IPS DF 4.7 (cell line): ENCODE results near the gene PRR19.
"Not testable (repeated sequence)": the region's sequence is repeated elsewhere in the genome, so short reads cannot be mapped to it uniquely, and the experiment has no call there.

ENCODE experiments used
- DNase-seq: peaks from one replicate; pipeline ENCODE4 v3.0.0-alpha.2; 2013; ENCODE audit warnings: low spot score; ENCODE audit errors: extremely low read depth

The PRR19 gene

DNA sequence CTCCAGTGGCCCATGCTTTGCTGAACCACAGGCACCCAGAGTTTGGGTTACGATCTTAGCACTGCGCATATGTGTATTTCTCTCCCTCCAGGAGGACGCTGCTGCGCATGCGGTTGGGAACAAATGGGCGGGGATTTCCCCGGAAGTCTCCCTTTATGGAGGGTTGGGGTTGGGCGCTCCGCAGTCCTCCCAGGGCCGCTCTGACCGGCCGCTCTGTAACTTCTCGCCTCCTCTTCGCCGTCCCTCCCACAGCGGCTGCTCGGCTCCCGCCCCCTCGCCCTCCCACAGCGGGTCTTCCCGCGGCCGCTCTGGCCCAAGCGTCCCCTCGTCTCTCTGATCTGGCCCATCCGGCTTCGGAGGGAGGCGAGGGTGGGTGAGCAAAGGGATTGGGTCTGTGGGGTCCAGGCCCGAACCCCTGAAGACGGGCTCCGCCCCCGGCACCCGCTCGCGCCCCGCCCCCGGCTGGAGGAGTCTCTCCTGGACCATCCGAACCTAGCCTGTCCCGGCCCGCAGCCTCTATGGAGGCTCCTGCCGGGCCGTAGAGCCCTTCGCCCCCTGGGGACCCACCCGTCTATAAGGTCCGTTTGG is 23.5 kb downstream of the PRR19 start, which contains the start of gene MEGF8:
TSS of gene MEGF8 (plus strand) at position 328 of the 588 bp plus-strand sequence. CDS start 609 bp downstream, outside the sequence.
- DNase-seq = peak; percentile 98

DNA sequence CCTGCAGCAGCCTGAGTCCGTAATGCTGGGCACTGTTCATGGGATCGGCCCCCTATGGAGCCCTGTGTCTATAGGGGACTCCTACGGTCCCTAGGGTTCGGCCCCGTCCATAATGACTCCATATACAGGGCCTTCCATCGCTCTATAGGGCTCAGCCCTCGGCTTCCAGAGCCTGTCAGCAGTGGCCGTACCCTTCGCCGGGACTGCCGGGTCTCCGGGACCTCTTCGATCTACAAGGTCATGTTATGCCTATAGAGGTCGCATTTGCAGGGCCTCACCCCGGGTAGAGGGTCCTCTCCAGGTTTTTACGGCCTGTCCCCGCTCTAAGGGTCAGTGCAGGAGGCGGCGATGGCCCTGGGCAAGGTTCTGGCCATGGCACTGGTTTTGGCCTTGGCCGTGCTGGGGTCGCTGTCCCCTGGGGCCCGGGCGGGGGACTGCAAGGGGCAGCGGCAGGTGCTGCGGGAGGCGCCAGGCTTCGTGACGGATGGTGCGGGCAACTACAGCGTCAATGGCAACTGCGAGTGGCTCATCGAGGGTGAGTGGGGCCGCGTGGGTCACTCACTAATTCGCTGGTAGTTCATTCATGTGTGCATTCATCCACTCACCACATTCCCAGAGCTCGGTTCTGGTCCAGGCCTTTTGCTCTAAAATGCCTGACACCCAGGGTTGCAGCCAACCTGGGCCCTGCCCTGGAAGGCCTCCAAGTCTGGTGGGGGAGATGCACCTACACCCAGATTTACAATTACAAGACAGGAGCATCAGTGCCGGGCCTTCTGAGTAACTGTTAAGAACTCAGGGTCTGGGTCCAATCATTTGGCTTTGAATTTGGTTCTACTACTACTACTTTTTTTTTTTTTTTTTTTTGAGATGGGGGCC is 24.2 kb downstream of the PRR19 start:
- DNase-seq = no peak

DNA sequence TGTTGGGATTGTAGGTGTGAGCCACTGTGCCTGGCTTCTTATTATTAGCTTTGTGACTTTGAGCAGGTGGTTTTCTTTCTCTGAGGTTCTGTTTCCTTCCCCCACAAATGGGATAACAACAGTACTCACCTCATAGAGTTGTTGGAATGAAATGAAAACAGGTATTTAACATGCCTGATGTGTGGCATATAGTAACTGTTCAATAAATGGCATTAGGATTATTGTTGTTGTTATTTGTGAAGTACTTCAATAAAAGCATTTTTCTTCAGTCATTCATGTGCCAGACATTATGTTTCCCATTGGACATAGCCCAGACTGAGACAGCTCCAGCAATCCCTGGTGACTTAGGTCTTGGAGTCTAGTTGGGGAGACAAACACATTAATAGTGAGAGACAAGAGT is 25.0 kb downstream of the PRR19 start:
- no peak for DNase-seq

DNA sequence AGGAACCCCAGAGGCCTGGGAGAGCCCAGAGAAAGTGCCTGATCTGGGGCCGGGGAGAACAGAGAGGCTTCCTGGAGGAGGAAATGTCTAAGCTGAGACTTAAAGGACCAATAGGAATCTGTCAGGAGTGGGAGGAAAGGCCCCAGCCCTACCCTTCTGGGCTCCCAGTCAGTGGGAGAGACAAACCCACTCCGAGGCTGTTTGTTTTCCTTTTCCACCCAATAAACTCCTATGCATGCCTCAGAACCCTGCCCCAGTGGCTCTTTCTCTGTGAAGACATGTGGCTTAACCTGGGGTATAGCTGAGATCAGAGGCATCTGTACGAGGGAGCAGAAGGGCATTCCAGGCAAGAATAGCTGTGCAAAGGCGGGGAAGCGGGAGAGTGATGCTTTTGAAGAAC is 25.4 kb downstream of the PRR19 start:
- no peak for DNase-seq

DNA sequence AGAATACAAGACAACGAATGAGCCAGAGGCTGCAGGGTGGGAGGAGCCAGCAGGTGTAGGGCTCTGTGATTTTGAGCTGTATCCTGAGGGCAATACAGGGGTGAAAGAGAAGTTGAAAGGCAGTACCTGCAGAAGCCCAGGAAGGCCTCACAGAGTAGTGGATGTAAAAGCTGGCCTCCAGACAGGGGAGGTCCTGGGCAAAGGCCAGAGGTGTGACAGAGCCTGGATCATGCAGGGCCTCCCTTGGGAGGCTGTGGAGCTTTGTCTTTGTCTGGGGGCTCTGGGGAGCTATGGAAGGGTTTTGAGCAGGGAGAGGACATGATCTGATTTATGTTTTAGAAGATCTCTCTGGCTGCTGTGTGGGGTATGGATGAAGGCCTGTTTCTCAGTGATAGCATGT is 26.2 kb downstream of the PRR19 start:
- DNase-seq = no peak

DNA sequence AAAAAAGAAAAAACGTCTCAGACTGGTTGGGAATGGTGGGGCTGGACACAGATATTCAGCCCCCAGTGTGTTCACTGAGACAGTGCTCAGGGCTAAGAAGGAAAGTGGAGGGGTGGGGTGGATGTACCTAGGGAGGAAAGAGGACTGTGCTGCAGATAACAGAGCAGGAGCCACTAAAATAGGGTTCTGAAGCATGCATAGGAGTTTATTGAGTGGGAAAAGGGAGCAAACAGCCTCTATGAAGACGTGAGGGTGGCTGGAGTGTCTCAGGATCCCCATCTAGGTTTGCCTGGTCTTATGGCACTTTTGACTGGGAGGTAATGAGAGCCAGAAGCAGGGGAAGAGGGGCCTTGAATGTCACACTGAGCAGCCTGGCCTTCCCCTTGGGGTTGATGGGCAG is 26.9 kb downstream of the PRR19 start:
- DNase-seq = no peak

DNA sequence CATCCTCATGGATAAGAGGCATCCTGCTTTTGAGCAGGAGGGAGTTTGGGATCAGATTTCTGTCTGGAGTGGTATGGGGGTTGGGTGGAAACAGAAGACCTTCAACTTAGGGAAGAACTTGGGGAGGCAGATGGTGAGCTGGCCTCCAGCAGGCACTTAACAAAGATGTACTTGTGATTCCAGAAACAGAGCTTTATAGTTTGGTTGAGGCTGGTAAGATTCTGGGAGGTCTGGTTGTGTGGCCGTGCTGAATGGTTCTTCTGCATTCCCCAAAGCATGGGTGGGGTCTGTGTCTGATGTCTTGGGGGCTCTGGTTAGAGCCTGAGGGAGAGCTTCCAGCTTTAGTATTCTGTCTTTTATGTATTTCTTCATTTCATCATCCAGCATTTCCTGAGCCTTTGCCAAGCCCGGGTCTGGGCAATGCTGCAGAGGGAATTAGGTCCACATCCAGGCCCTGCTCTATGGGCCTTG is 28.3 kb downstream of the PRR19 start:
- no peak for DNase-seq

DNA sequence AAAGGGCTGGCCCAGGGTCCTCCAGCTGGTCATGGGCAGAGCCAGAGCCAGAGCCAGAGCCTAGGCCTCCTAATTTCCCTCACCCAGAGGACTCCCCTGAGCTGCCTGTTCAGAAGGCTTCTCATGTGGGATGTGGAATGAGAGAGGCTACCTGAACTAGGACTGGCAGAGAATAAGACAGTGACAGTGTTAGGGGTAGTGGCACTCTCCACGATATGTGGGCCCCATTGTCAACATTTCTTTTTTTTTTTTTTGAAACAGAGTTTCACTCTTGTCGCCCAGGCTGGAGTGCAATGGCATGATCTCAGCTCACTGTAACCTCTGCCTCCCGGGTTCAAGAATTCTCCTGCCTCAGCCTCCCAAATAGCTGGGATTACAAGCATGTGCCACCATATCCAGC is 29.4 kb downstream of the PRR19 start:
- not testable (repeated sequence) for DNase-seq

DNA sequence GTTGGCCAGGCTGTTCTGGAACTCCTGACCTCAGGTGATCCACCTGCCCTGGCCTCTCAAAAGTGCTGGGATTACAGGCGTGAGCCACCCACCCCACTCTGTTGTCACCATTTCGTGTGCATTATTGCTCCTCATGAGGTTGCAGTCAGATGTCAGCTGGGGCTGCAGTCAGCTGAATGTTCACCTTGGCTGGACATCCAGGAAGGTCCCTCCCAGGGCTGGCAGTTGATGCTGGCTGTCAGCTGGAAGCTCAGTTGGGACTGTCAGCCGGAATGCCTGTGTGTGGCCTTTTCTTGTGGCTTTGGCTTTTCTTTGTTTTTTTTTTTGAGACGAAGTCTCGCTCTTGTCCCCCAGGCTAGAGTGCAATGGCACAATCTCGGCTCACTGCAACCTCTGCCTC is 30.1 kb downstream of the PRR19 start:
- DNase-seq = no peak

DNA sequence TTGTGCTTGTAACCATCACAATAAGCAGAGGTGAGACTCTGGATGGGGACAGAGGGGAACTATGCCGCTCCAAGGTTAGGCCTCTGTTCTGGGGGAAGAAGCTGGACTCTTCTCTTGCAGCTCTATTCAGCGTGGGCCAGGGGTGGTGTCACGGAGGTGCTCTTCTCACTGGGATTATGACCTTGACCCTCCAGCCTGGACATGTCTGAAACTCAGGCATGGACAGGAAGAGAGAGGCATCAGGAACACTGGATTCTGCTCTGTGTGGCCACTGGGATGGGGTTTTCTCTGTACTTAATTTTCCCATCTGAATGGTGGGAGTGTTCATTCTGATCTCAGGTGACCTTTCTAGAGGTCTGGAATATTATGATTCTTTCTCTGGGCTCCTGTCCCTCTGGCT is 31.1 kb downstream of the PRR19 start:
- no peak for DNase-seq

DNA sequence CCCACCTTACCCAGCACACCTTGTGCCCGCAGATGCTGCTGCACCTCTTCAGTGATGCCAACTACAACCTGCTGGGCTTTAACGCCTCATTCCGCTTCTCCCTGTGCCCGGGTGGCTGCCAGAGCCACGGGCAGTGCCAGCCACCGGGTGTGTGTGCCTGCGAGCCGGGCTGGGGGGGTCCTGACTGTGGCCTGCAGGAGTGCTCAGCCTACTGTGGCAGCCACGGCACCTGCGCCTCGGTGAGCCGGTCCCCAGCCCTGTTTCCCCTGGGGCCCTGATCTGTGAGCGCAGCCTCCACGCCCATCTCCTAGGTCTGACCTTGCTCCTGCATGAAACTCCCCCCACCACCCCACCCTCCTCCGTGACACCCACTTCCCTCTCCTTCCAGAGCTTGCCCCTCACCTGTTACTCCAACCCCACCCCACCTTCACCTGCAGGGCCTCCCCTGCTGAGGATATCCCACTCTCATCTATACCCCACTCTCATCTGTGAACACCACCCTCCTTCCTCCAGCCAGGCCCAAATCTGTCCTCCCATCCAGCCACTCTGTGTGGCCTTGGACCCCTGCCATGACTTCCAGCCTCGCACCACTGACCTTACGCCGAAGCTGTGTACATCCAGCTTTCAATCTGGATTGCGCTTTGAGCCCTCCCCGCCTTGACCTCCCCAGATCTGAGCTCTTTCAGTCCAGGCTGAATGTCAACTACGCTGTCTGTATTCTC is 32.2 kb downstream of the PRR19 start:
- no peak for DNase-seq

DNA sequence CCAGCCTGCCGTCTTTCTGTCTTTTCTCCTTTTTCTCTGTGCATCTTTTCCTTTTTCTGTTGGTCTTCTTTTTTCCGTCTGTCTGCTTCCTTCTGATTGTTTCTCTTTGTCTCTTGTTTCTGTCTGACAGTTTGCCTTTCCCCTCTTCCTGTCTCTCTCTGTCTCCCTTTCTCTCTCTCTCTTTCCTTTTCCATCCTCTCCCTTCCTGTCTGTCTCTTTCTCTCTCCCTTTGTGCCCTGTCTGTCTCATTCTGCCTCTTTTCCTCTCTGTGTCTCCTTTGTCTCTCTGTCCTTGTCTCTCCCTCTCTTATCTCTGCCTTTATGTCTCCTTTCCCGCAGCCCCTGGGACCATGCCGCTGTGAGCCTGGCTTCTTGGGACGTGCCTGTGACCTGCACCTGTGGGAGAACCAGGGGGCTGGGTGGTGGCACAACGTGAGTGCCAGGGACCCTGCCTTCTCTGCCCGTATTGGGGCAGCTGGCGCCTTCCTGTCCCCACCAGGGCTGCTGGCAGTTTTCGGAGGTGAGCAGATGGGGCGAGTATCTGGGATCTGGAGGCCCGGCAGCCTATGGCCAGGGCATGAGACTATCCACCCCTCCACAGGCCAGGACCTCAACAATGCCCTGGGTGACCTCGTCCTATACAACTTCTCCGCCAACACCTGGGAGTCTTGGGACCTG is 32.9 kb downstream of the PRR19 start:
- no peak for DNase-seq

DNA sequence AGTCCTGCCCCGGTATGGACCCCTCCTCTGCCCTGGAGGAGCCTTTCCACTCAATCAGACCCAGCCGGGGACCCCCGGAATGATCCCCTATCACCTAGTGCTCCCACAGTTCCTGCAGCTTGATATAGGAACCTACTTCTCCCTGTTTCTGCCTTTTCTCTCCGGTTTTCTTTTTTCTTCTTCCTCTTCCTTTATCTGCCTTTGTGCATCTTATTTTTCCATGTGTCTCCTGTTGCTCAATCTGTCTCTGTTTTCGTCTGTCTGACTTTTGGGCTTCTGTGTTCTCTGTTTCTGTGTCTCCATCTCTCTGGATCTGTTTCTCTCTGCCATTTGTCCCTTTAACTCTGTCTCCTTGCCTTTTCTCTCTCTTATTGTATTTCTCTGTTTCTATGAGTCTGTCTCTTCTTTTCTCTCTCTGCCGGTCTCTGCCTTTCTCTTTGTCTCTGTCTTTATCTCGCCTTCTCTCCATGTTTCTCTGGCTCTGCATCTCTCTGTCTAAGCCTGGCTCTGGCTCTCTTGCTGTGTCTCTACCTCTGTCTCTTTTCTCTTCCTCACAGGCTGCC is 33.5 kb downstream of the PRR19 start:
- DNase-seq = no peak

DNA sequence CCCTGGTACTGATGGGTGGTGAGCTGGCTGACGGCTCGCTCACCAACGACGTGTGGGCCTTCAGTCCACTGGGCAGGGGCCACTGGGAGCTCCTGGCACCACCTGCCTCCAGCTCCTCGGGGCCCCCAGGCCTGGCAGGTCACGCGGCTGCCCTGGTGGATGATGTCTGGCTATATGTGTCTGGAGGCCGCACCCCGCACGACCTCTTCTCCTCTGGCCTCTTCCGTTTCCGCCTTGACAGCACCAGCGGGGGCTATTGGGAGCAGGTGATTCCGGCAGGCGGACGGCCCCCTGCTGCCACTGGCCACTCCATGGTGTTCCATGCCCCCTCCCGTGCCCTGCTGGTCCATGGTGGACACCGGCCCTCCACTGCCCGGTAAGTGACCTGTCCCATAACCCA is 34.0 kb downstream of the PRR19 start:
- DNase-seq = no peak

DNA sequence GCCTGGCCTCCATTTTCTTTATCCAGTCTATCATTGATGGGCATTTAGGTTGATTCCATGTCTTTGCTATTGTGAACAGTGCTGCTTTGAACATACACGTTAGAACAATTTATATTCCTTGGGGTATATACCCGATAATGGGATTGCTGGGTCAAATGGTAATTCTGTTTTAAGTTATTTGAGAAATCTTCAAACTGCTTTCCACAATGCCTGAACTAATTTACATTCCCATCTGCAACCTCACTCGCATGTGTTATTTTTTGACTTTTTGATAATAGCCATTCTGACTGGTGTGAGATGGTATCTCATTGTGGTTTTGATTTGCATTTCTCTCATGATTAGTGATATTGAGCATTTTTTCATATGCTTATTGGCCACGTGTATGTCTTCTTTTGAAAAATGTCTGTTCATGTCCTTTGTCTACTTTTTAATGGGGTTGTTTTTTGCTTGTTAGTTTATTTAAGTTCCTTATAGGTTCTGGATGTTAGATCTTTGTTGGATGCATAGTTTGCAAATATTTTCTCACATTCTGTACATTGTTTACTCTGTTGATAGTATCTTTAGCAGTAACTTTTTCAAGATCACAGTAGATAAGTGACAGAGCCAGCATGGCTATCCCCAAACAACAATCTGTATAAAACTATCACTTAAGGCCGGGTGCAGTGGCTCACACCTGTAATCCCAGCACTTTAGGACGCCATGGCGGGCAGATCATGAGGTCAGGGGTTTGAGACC is 37.4 kb downstream of the PRR19 start:
- DNase-seq = not testable (repeated sequence)

DNA sequence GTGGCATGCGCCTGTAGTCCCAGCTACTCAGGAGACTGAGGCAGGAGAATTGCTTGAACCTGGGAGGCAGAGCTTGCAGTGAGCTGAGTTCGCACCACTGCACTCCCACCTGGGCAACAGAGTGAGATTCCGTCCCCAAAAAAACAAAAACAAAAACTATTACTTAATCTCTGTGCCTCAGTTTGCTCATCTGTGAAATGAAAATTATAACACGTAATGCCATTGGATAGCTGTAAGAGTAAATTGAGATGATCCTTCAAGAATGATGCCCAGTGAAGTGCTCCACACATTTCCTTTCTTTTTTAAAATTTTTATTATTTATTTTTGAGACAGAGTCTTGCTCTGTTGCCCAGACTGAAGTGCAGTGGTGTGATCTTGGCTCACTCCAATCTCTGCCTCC is 38.0 kb downstream of the PRR19 start:
- not testable (repeated sequence) for DNase-seq

DNA sequence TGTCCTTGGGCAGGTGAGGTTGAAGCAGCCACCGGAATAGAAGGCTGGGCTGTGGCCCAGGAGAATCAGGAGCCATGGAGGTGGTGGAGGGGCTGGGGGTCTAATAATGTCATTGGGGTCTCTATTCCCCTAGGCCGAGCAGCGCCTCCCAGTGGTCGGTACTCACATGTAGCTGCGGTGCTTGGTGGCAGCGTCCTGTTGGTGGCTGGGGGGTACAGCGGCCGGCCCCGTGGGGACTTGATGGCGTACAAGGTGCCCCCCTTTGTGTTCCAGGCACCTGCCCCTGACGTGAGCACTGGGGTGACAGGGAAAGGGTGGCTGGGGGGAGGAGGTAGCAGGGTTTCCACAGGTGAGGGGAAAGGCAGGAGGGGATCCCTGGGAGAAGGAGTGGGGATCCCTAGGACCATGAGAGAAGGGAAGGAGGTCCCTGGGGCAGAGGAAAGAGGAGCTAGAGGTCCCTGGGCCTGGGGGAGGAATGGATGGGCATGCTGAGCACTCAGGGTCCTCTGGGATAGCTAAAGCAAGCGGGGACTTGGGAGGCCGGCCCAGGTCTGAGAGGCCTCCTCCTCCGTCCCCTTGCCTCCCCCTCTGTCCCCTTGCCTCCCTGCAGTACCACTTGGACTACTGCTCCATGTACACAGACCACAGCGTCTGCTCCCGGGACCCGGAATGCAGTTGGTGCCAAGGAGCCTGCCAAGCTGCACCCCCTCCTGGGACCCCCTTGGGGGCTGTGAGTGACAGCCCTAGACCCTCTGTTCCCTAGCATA is 41.6 kb downstream of the PRR19 start:
- no peak for DNase-seq

DNA sequence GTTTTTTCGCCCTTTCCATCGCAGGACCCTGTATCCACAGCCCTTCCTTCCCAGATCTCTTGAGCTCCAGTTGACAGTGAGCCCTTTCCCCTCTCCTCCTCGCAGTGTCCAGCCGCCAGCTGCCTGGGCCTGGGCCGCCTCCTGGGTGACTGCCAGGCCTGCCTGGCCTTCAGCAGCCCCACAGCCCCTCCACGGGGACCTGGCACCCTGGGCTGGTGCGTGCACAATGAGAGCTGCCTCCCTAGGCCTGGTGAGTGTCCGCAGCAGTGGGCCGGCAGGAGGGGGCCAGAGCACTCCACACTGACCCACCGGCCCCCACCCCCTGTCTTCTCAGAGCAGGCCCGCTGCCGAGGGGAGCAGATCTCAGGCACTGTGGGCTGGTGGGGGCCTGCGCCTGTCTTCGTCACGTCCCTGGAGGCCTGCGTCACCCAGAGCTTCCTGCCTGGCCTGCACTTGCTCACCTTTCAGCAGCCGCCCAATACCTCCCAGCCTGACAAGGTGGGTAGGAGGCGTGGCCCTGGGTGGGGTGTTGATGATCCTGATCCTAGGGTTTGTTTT is 42.5 kb downstream of the PRR19 start:
- no peak for DNase-seq

DNA sequence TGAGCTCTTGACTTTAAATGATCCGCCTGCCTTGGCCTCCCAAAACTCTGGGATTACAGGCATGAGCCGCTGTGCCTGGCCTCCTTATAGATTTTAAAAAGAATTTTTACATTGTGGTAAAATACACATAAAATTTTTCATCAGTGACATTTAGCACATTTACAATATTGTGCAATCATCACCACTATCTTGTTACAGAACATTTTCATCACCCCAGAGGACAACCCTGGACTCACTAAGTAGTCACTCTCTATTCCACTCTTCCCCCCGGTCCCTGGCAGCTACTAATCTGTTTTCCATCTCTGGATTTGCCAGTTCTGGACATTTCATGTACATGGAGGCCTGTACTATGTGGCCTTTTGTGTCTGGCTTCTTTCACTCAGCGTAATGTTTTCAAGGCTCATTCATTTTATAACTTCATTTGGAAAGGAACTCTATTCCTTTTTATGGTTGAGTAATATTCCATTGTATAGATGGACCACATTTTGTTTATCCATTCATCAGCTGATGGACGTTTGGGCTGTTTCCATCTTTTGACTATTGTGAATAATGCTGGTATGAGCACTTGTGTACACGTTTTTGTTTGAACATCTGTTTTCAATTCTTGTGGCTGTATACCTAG is 43.4 kb downstream of the PRR19 start:
- no peak for DNase-seq
